ENCODE data around the gene NUDT6.

NUDT6 gene

GRCh38 chr4:122914292-122914904 lies 8.0 kb downstream of the NUDT6 start:
- DNase-seq, result no peak

GRCh38 chr4:122912810-122913575 lies 9.4 kb downstream of the NUDT6 start:
- no peak for DNase-seq

GRCh38 chr4:122911588-122911987 lies 10.8 kb downstream of the NUDT6 start:
- DNase-seq, result no peak

GRCh38 chr4:122909683-122910082 lies 12.7 kb downstream of the NUDT6 start:
- DNase-seq, result no peak

- DNase-seq, result no peak
These were observed 14.2 kb downstream of the NUDT6 start for GRCh38 chr4:122908223-122908622.

- no peak for DNase-seq
These were observed 15.5 kb downstream of the NUDT6 start for GRCh38 chr4:122906859-122907305.

GRCh38 chr4:122903766-122904288 lies 18.6 kb downstream of the NUDT6 start:
- DNase-seq, result no peak

GRCh38 chr4:122901247-122902010 lies 21.0 kb downstream of the NUDT6 start:
- DNase-seq, result no peak

- DNase-seq, result no peak
These were observed 22.1 kb downstream of the NUDT6 start for GRCh38 chr4:122900314-122900713.

- DNase-seq, result no peak
These were observed 22.7 kb downstream of the NUDT6 start for GRCh38 chr4:122899682-122900081.

- no peak for DNase-seq
These were observed 23.8 kb downstream of the NUDT6 start for GRCh38 chr4:122898370-122899150.

GRCh38 chr4:122896270-122896669 lies 26.1 kb downstream of the NUDT6 start:
- DNase-seq, result no peak

- DNase-seq, result no peak
These were observed 26.9 kb downstream of the NUDT6 start for GRCh38 chr4:122895336-122895995.

- no peak for DNase-seq
These were observed 27.6 kb downstream of the NUDT6 start for GRCh38 chr4:122894827-122895226.

- no peak for DNase-seq
These were observed 32.1 kb downstream of the NUDT6 start for GRCh38 chr4:122890147-122890795.

- no peak for DNase-seq
These were observed 32.7 kb downstream of the NUDT6 start for GRCh38 chr4:122889726-122890125.

- no peak for DNase-seq
These were observed 37.9 kb downstream of the NUDT6 start for GRCh38 chr4:122884499-122884898.

GRCh38 chr4:122882857-122883735 lies 39.3 kb downstream of the NUDT6 start:
- no peak for DNase-seq

- DNase-seq, result no peak
These were observed 43.4 kb downstream of the NUDT6 start for GRCh38 chr4:122879001-122879400.

GRCh38 chr4:122876456-122876855 lies 45.9 kb downstream of the NUDT6 start:
- no peak for DNase-seq

All from central memory CD4-positive, alpha-beta T cell (primary cell).